DND-41 (cell line): Measurements from ENCODE around the gene NPS.

ENCODE experiments used
- EZH2 ChIP-seq: IDR thresholded peaks from 3 replicates; pipeline ENCODE4 v1.6.1; 2012; ENCODE audit warnings: borderline replicate concordance, low read depth, mild to moderate bottlenecking, moderate library complexity, low read length, inconsistent platforms; ENCODE audit not compliant: severe bottlenecking
- TF ChIP-seq, protein P1 (sequence below): IDR thresholded peaks from 2 replicates; pipeline ENCODE4 v1.5.1; 2012; ENCODE audit warnings: borderline replicate concordance, low read length, moderate library complexity, mild to moderate bottlenecking; ENCODE audit not compliant: poor library complexity, severe bottlenecking; ENCODE audit errors: extremely low read depth

DNA sequence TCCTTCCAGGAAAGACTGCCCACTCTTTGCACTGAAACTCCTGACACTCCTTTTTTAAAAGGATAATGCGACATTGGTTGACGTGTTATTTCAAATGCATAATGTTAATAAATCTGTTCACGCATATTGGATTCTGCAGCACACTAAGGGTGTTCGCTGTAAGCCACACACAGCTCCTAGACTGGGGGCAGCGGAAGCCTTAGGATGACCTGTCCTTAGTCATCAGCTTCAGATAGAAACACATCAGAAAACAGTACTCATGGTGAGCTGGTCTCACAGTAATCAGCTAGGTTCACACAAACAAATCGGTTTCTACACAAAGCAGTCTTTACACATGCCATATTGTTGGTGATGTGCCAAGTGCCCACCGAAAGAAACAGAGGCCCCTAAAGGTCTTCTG is 4.3 kb downstream of the NPS start:
- TF ChIP-seq, protein P1, sequence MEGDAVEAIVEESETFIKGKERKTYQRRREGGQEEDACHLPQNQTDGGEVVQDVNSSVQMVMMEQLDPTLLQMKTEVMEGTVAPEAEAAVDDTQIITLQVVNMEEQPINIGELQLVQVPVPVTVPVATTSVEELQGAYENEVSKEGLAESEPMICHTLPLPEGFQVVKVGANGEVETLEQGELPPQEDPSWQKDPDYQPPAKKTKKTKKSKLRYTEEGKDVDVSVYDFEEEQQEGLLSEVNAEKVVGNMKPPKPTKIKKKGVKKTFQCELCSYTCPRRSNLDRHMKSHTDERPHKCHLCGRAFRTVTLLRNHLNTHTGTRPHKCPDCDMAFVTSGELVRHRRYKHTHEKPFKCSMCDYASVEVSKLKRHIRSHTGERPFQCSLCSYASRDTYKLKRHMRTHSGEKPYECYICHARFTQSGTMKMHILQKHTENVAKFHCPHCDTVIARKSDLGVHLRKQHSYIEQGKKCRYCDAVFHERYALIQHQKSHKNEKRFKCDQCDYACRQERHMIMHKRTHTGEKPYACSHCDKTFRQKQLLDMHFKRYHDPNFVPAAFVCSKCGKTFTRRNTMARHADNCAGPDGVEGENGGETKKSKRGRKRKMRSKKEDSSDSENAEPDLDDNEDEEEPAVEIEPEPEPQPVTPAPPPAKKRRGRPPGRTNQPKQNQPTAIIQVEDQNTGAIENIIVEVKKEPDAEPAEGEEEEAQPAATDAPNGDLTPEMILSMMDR, result no peak
- TF ChIP-seq EZH2, result no peak
